T-helper 1 cell treated with Interleukin-12 subunit alpha and Interleukin-12 subunit beta and Interleukin-4 antibody, amounts not matched to agents 30 μg/mL and 1 μg/mL, for 36 hours (primary cell): ENCODE measurements around the gene APBB1.
A peak's percentile ranks its signal among the peaks of the same experiment; 100 is the strongest.

Source experiments
- H3K27ac Mint-ChIP-seq: one replicate; pipeline ENCODE4 v1.8.0; 2021; ENCODE audit warnings: mild to moderate bottlenecking, mixed read lengths
- H3K27me3 Mint-ChIP-seq: one replicate; pipeline ENCODE4 v1.8.0; 2021; ENCODE audit warnings: low read depth, mixed read lengths
- H3K36me3 Mint-ChIP-seq: one replicate; pipeline ENCODE4 v1.8.0; 2021; ENCODE audit warnings: low read depth, mixed read lengths
- H3K4me1 Mint-ChIP-seq: one replicate; pipeline ENCODE4 v1.8.0; 2021; ENCODE audit warnings: low read depth, mixed read lengths
- H3K4me3 Mint-ChIP-seq: one replicate; pipeline ENCODE4 v1.8.0; 2021; ENCODE audit warnings: mild to moderate bottlenecking, moderate library complexity, mixed read lengths
- H3K9me3 Mint-ChIP-seq: one replicate; pipeline ENCODE4 v1.8.0; 2021; ENCODE audit warnings: mixed read lengths

Gene APBB1

GRCh38 chr11:6419009-6419631 is at the start of gene APBB1:
Gene APBB1 (minus strand): TSS chr11:6419094. CDS start chr11:6411347, 7,747 bp downstream.
- peak within 1 kb of the TSS; percentile 27 for H3K27ac Mint-ChIP-seq
- peaks cover 6% of the 10 kb centered on the region for H3K4me1 Mint-ChIP-seq
- peaks cover 42% of the 10 kb centered on the region for H3K27me3 Mint-ChIP-seq
- peak within 1 kb of the TSS; percentile 75 for H3K4me3 Mint-ChIP-seq
- no peaks in the 10 kb centered on the region for H3K9me3 Mint-ChIP-seq
- H3K36me3 Mint-ChIP-seq: no peaks in the 10 kb centered on the region

- Mint-ChIP-seq H3K9me3 (no peaks in the 10 kb centered on the region), H3K4me1 (no peaks in the 10 kb centered on the region), H3K4me3 (no peak overlapping the region), H3K27me3 (no peaks in the 10 kb centered on the region), H3K27ac (no peak overlapping the region), H3K36me3 (peaks cover 3% of the 10 kb centered on the region)
Measured at GRCh38 chr11:6459099-6459450, 40.2 kb upstream of the APBB1 start.

GRCh38 chr11:6458352-6459098 is 39.6 kb upstream of the APBB1 start:
- Mint-ChIP-seq H3K36me3 (no peaks in the 10 kb centered on the region), H3K9me3 (no peaks in the 10 kb centered on the region), H3K4me1 (no peaks in the 10 kb centered on the region), H3K27me3 (no peaks in the 10 kb centered on the region), H3K27ac (no peak overlapping the region), H3K4me3 (no peak overlapping the region)

GRCh38 chr11:6457581-6458320 is 38.9 kb upstream of the APBB1 start:
- no peak overlapping the region for H3K27ac Mint-ChIP-seq
- H3K36me3 Mint-ChIP-seq: no peaks in the 10 kb centered on the region
- no peak overlapping the region for H3K4me3 Mint-ChIP-seq
- H3K9me3 Mint-ChIP-seq: no peaks in the 10 kb centered on the region
- no peaks in the 10 kb centered on the region for H3K27me3 Mint-ChIP-seq
- H3K4me1 Mint-ChIP-seq: no peaks in the 10 kb centered on the region

GRCh38 chr11:6456361-6457073 is 37.6 kb upstream of the APBB1 start:
- no peak overlapping the region for H3K4me3 Mint-ChIP-seq
- H3K4me1 Mint-ChIP-seq: no peaks in the 10 kb centered on the region
- no peaks in the 10 kb centered on the region for H3K9me3 Mint-ChIP-seq
- no peak overlapping the region for H3K27ac Mint-ChIP-seq
- no peaks in the 10 kb centered on the region for H3K27me3 Mint-ChIP-seq
- no peaks in the 10 kb centered on the region for H3K36me3 Mint-ChIP-seq

- Mint-ChIP-seq H3K9me3 (no peaks in the 10 kb centered on the region), H3K4me1 (no peaks in the 10 kb centered on the region), H3K4me3 (no peak overlapping the region), H3K27me3 (no peaks in the 10 kb centered on the region), H3K36me3 (no peaks in the 10 kb centered on the region), H3K27ac (no peak overlapping the region)
Measured at GRCh38 chr11:6455070-6455469, 36.2 kb upstream of the APBB1 start.

- no peaks in the 10 kb centered on the region for H3K9me3 Mint-ChIP-seq
- no peak overlapping the region for H3K4me3 Mint-ChIP-seq
- H3K27me3 Mint-ChIP-seq: no peaks in the 10 kb centered on the region
- no peak overlapping the region for H3K27ac Mint-ChIP-seq
- no peaks in the 10 kb centered on the region for H3K4me1 Mint-ChIP-seq
- H3K36me3 Mint-ChIP-seq: no peaks in the 10 kb centered on the region
Measured at GRCh38 chr11:6453152-6453551, 34.3 kb upstream of the APBB1 start.

GRCh38 chr11:6452219-6452618 is 33.3 kb upstream of the APBB1 start:
- H3K36me3 Mint-ChIP-seq: no peaks in the 10 kb centered on the region
- H3K9me3 Mint-ChIP-seq: no peaks in the 10 kb centered on the region
- no peak overlapping the region for H3K27ac Mint-ChIP-seq
- no peaks in the 10 kb centered on the region for H3K4me1 Mint-ChIP-seq
- no peaks in the 10 kb centered on the region for H3K27me3 Mint-ChIP-seq
- H3K4me3 Mint-ChIP-seq: no peak overlapping the region

GRCh38 chr11:6448574-6448973 is 29.7 kb upstream of the APBB1 start:
- Mint-ChIP-seq H3K4me1 (no peaks in the 10 kb centered on the region), H3K4me3 (no peak overlapping the region), H3K27ac (no peak overlapping the region), H3K27me3 (peaks cover 14% of the 10 kb centered on the region), H3K36me3 (no peaks in the 10 kb centered on the region), H3K9me3 (no peaks in the 10 kb centered on the region)

- Mint-ChIP-seq H3K36me3 (no peaks in the 10 kb centered on the region), H3K4me3 (no peak overlapping the region), H3K9me3 (no peaks in the 10 kb centered on the region), H3K27ac (no peak overlapping the region), H3K4me1 (no peaks in the 10 kb centered on the region), H3K27me3 (peaks cover 14% of the 10 kb centered on the region)
Measured at GRCh38 chr11:6443269-6444003, 24.5 kb upstream of the APBB1 start.

- Mint-ChIP-seq H3K4me3 (no peak overlapping the region), H3K9me3 (no peaks in the 10 kb centered on the region), H3K27ac (no peak overlapping the region), H3K36me3 (no peaks in the 10 kb centered on the region), H3K27me3 (peaks cover 14% of the 10 kb centered on the region), H3K4me1 (no peaks in the 10 kb centered on the region)
Measured at GRCh38 chr11:6442441-6442840, 23.5 kb upstream of the APBB1 start.

GRCh38 chr11:6440906-6441358 is 22.0 kb upstream of the APBB1 start, which contains the start of gene HPX:
Gene HPX (minus strand): TSS chr11:6440987. CDS start chr11:6440963, 24 bp downstream.
- Mint-ChIP-seq H3K27me3 (peaks cover 8% of the 10 kb centered on the region), H3K4me3 (no peak within 1 kb of the TSS), H3K36me3 (no peaks in the 10 kb centered on the region), H3K9me3 (no peaks in the 10 kb centered on the region), H3K27ac (no peak within 1 kb of the TSS), H3K4me1 (peaks cover under 1% of the 10 kb centered on the region)

GRCh38 chr11:6438979-6439571 is 20.2 kb upstream of the APBB1 start:
- Mint-ChIP-seq H3K4me1 (peaks cover 3% of the 10 kb centered on the region), H3K4me3 (no peak overlapping the region), H3K27ac (no peak overlapping the region), H3K36me3 (no peaks in the 10 kb centered on the region), H3K9me3 (no peaks in the 10 kb centered on the region), H3K27me3 (no peaks in the 10 kb centered on the region)
